Kasumi-1 (cell line): ENCODE measurements around the gene NKX6-2.
"Not testable (repeated sequence)": the region's sequence is repeated elsewhere in the genome, so short reads cannot be mapped to it uniquely, and the experiment has no call there.

Source experiments
- DNase-seq, 2 experiments: peaks; one replicate each; lab custom pipeline; 2025; lab: John Stamatoyannopoulos, UW

The NKX6-2 gene

GRCh38 chr10:132797986-132798385 is 12.0 kb upstream of the NKX6-2 start:
- DNase-seq, result not testable (repeated sequence)

- no peak for DNase-seq
These were observed 10.9 kb upstream of the NKX6-2 start for GRCh38 chr10:132796846-132797245.

DNA sequence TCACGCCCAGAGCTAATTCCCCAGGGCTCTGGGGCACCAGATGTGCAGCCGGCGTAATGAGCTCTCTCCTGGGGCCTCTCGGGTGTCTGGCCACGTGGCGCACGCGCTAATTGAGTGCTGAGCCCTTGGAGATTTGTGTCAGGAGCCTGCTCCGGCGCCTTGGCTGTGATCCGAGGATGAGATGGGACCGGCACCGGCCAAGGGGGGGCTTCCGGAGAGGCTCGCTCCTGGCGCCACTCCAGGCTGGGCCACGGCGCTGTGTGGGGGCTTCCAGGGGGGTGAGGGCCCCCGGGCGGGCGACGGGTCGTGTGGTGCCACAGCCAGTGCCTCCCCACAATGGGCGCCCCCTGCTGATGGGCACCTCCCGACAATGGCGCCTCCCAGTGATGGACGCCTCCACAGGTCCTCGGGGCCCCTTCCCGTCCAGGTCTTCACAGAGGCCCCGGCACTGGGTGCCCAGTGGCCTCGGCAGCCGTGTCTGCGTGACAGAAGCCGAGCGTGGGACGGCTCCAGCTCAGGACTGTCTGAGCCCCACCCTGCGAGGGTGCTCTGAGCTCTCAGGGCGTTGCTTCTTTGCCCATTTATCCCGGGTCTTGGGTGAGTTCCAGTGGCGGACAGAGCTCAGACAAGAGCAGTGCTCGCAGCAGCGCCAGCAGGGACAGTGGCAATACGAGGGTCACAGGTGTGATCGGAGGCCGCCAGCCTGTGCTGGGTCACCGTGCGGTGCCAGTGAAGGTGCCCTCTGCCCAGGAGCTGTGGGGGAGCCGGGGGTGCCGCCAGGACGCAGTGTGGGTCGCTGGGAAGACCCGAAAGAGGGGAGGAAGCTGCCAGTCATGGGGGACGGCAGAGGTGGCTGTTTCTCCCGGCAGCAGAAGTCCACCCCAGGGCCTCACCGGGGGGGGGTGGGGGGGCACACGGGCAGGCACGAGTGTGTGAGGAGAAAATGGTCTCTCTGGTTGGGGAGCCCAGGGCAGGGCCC is 8.2 kb upstream of the NKX6-2 start:
- DNase-seq, result no peak

DNA sequence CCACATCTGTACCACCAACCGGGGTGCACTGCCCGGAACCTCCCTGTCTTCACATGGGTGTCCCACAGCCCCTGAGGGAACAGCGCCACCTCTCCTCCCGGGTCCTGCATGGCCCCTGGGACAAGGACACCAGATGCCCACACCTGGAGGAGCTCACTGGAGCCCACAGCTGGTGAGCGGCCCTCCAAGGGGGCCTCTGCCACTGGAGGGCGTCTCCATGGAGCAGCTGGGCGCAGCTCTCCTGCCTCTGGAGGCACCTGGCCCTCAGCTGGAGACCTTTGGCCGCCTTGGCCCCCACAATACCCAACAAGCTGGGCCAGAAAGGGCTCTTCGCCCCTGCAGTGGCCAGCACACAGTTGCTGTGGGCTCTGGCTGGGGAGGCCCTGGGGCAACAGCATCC is 7.3 kb upstream of the NKX6-2 start:
- DNase-seq, result no peak

DNA sequence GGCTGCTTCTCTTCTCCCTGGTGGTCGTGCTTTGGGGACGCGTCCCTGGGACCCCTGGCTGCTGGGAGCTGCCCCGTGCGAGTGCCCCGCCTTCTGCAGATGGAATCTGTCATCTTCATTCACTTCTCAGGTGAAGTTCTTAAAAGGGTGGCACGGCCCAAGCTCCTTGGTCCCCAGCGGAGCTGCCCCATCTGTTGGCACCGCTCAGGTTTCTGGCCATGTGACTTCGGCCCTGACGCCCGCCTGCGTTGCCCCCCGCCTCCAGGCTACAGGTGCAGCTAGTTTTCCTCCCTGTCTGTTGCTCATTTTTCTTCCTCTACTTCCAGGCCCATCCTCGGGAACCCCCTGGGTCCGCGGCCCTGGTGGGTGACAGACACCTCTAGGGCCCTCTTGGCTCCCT is 6.8 kb upstream of the NKX6-2 start:
- no peak for DNase-seq

GRCh38 chr10:132792099-132792498 is 6.2 kb upstream of the NKX6-2 start:
- not testable (repeated sequence) for DNase-seq

GRCh38 chr10:132790934-132791829 is 5.2 kb upstream of the NKX6-2 start:
- no peak for DNase-seq

- DNase-seq, result no peak
These were observed 4.5 kb upstream of the NKX6-2 start for GRCh38 chr10:132790470-132790869.

GRCh38 chr10:132789659-132790148 is 3.8 kb upstream of the NKX6-2 start:
- DNase-seq, result no peak

DNA sequence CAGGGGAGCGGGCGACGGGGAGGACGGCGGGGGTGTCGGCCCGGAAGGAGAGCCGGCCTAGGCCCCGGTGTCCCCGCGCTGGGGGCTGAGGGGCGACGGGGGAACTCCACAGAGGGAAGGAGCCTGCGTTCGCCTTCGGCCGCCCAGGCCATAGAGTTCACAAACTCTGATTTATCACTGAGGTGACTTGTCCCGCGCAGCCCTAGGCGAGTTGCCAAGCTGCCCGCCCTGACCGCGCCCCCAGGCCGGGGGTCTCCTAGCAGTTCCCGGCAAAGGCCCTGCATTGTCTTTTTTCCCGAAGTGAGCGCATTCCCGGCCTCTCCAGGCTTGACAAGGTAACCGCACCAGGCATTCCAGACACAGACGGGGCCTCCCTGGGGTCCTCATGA is 2.9 kb upstream of the NKX6-2 start:
- no peak for DNase-seq

DNA sequence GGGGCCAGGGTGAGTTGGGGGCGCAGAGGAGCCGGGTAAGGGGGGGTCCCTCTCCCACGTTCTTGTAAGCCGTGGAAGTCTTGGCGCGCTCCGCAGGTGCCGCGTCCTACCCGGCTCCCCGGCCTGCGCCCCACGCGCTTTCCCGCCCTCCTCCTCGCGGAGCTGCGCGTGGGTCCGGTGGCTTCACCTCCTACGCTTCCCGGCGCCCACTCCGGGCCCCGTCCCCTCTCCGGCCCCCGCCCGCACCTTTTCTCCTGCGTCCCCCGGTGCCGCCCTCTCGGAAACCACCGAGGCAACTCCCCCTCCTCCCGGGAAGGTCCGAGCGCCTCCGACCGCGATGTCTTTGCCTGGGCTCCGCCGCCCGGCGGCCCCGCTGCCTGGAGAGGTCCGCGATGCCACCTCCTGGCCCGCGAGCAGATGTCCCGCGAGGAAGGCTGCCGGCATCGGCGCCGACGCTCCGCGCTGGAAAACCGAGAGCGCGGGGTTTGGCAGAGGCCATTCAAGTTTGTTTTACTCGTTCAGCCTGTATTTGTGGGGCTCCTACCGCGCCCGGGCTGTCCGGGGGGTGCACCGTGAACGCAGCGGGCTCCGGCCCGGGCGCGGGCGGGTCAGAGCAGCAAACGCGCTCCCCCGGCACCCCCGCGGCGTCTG is 2.4 kb upstream of the NKX6-2 start:
- DNase-seq, result no peak

GRCh38 chr10:132787495-132788179 is 1.7 kb upstream of the NKX6-2 start:
- no peak for DNase-seq

DNA sequence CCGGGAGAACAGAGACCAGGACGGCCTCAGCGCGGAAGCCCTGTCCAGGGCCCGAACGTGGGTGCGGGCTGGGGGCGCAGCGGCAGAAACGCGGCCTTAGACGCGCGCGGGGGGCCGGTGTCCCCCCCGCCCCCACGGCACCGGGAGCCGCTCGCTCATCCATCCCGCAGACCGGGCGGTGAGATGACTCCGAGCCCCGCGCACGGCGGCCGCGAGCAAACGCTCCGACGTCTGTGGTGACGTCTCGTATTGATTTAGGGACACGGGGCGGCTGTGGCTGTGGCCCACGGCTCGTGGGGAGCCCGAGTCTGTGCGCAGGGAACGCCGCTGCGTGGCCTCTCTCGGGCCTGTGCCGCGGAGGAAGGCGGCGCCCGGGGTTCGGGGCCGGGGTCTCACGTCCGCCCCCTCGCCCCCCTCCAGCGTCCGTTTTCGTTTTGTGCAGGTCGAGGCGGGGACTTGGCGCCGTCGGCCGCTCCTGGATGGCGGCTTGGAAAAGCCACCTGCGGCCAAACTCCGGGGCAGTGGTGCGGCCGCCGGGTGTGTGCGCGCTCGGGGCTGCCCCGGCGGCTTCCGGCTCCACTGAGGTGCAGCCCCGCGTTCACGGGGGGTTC is 1.0 kb upstream of the NKX6-2 start:
- DNase-seq, result no peak

DNA sequence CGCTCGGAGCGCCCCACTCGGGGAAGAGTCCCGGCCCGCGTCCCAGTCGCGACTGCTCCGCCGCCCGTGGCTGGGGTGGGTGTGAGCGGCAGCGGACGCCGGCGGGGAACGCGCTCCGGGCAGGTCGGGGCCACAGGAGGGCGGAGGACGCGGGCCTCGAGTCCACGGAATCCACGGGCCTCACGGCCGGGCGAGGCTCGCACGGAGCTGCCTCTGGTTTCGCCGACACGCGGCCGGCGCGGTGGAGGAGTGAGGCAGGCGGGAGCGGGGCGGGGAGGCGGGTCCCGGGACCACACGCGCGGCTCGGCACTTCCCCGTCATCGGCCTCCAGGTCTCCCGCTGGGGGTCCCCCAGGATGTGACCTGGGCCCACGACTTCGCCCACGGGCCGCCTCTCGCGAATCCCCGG is 533 bp upstream of the NKX6-2 start:
- no peak for DNase-seq

DNA sequence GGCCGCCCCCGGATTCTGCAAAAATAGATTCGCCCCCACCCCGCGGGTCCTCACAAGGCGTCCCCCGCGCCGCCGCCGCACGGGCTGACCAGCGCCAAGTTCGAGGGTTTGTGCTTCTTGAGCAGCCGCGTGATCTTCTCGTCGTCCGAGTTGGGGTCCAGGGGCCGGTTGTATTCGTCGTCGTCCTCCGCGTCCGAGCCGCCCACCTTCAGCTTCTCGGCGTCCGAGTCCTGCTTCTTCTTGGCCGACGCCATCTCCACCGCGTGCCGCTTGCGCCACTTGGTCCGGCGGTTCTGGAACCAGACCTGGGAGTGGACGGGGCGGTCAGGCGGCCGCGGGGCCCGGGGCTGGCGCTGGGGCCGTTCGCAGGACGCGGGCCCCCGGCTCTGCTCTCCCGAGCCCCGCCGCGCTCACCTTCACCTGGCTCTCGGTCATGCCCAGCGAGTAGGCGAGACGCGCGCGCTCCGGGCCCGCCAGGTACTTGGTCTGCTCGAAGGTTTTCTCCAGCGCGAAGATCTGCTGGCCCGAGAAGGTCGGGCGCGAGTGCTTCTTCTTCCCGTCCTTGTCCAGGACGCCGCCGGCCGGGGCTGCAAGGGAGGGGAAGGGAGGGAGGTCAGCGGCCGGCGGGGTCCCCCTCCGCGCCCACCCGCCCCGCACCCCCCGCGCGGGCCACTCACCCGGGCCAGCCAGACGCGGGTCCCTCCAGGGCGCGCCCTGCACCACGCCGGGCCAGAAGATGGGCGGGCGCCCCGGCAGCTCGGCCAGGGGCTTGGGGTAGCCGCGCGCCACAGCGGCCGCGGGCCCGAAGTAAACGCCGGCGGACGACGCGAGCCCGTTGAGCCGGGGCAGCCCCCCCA is 853 bp downstream of the NKX6-2 start:
- DNase-seq, result no peak

GRCh38 chr10:132783940-132784865 is 1.7 kb downstream of the NKX6-2 start:
- DNase-seq, result no peak

DNA sequence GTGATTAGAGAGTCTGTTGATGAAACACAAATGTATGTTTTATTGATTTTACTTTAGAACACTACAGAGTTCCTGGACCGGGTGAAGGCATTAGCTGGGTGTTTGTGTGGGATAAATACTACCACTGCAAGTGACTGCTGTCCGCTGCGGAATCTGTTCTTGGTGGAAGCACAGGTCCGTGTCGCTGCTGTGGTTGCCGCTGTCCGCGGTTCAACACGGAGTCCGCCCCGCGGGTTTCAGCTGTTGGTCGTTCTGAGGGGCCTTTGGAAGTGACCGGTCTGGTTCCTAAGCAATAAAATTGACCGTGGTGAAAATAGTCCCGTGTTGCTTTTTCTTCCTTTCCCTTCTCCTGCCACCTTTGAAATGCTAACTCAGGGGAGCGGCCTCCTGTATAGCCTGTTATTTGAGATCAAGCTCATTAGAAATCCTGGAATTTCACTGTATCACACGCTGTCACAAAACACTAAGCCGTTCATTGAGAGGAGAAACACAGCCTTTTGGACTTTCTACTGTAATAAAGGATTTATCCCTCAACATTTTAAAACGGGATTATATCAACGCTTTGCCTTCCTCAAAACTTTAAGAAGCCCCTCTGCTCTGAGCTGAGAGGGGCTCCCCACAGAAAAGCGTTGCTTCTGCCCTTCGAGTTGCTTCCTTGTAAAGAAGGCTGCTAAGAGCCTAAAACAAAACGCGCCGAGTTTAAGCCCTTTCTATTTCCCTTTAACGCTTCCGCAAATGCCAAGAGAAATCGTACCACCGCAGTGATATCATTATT is 2.6 kb downstream of the NKX6-2 start:
- no peak for DNase-seq

DNA sequence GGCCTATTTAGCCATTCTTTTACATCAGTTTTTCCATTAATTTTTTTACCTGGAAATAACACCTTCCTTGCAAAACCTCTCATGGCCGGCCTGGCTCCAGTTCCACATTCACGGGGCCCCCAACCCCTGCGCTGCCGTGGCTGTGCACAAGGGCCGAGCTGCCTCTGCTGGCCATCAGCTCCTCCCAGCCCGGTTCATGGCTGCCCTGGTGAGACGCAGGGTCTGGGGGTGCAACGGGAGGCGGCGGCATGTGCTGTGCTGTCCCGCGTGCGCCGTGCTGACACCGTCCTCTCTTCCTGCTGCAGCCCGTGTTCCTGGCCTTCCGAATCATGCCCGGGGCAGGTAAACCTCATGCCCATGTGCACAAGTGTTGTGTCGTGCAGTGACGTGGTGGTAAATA is 4.4 kb downstream of the NKX6-2 start:
- no peak for DNase-seq
